ENCODE data around the gene RETREG2. TPM values are rescaled to one million over a fixed set of nuclear protein-coding genes. Genes with fewer than 3 reads are reported as not detected.

RETREG2 gene
- total RNA-seq, 6 experiments from 2014 or later, result 33.6 to 77.9 (median 51.0) TPM

- H3K9me3 ChIP-seq, result no peaks in the 10 kb centered on the region
- 93% methylated on average over 7 of the region's 7 CpGs for WGBS (ENCODE audit: insufficient coverage, low coverage, low lambda C conversion rate, missing lambda C conversion rate)
- peaks cover 0 to 24% (median 8%) of the 10 kb centered on the region in 4 donors for H3K4me1 ChIP-seq
- no peak overlapping the region for H3K4me3 ChIP-seq
- intact Hi-C loops (cut with DNase I), result loop anchor here in 1 of 2 donors (5.0 kb wide), 1 partner anchor 32 kb away; the partner anchor contains the start of gene SLC23A3
- peaks cover 0 to 10% (median 5%) of the 10 kb centered on the region in 4 donors for H3K36me3 ChIP-seq
- no peaks in the 10 kb centered on the region for H3K27me3 ChIP-seq
- no peak overlapping the region for H3K27ac ChIP-seq
- TF ChIP-seq CTCF (IDR thresholded peaks at IDR 0.05) (no peak), POLR2A (IDR thresholded peaks at IDR 0.05) (no peak)
- DNase-seq, result peak in 1 of 3 donors; percentile 34
- ATAC-seq, result no peak
Measured at GRCh38 chr2:219204425-219205164, 26.5 kb downstream of the RETREG2 start.

DNA sequence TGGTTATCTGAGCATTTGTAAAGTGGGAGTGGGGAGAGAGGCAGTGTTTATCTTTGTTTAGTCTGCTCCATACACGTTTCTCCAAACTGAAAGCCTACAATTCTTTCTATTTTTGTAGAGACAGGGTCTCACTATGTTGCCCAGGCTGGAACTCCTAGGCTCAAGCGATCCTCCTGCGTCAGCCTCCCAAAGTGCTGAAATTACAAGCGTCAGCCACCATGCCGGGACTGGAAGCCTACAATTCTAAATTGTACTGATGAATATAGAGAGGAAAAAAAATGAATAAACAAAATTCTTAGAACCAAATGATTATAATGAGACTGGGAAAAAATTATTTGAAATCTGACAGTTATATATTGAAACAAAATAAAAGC is 27.1 kb downstream of the RETREG2 start:
- H3K27me3 ChIP-seq, result no peaks in the 10 kb centered on the region
- no peak overlapping the region for H3K4me3 ChIP-seq
- no peak for ATAC-seq
- H3K27ac ChIP-seq, result no peak overlapping the region
- H3K4me1 ChIP-seq, result peaks cover 0 to 24% (median 8%) of the 10 kb centered on the region in 4 donors
- 89% methylated on average over 5 of the region's 5 CpGs for WGBS (ENCODE audit: insufficient coverage, low coverage, low lambda C conversion rate, missing lambda C conversion rate)
- intact Hi-C loops (cut with DNase I), result loop anchor here in 1 of 2 donors (5.0 kb wide), 1 partner anchor 33 kb away; the partner anchor contains the start of gene SLC23A3
- H3K9me3 ChIP-seq, result no peaks in the 10 kb centered on the region
- DNase-seq, result no peak
- H3K36me3 ChIP-seq, result peaks cover 0 to 16% (median 5%) of the 10 kb centered on the region in 4 donors
- TF ChIP-seq POLR2A (IDR thresholded peaks at IDR 0.05) (no peak), CTCF (IDR thresholded peaks at IDR 0.05) (no peak)

DNA sequence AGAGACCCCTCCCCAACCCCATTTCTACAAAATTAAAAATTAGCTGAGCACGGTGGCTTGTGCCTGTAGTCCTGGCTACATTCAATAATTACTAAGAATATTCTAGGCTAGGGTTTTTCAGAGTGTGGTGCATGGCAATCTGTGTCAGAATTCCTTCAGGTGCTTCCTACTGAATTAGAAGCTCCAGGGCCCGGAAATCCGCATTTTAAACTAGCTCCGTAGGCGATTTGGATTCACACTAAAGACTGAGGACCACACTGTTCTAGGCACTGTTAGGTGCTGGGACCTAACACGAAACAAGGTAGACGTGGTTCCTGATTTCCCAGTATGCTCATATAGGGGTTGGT is 27.9 kb downstream of the RETREG2 start:
- WGBS (ENCODE audit: insufficient coverage, low coverage, low lambda C conversion rate, missing lambda C conversion rate), result 7% methylated on average over 6 of the region's 7 CpGs
- Histone ChIP-seq H3K4me3 (peak overlapping the region; percentile 60 to 84 (median 82)), H3K27ac (peak overlapping the region; percentile 80 to 95 (median 93)), H3K36me3 (peaks cover 0 to 24% (median 5%) of the 10 kb centered on the region in 4 donors), H3K27me3 (no peaks in the 10 kb centered on the region), H3K9me3 (no peaks in the 10 kb centered on the region), H3K4me1 (peaks cover 0 to 24% (median 8%) of the 10 kb centered on the region in 4 donors)
- peak in 1 of 3 donors; percentile 43 for DNase-seq
- intact Hi-C loops (cut with DNase I), result loop anchor here in 1 of 2 donors (5.0 kb wide), 1 partner anchor 34 kb away; the partner anchor contains the start of gene SLC23A3
- ATAC-seq, result no peak
- no peak for TF ChIP-seq CTCF (IDR thresholded peaks at IDR 0.05)
- no peak for TF ChIP-seq POLR2A (IDR thresholded peaks at IDR 0.05)

DNA sequence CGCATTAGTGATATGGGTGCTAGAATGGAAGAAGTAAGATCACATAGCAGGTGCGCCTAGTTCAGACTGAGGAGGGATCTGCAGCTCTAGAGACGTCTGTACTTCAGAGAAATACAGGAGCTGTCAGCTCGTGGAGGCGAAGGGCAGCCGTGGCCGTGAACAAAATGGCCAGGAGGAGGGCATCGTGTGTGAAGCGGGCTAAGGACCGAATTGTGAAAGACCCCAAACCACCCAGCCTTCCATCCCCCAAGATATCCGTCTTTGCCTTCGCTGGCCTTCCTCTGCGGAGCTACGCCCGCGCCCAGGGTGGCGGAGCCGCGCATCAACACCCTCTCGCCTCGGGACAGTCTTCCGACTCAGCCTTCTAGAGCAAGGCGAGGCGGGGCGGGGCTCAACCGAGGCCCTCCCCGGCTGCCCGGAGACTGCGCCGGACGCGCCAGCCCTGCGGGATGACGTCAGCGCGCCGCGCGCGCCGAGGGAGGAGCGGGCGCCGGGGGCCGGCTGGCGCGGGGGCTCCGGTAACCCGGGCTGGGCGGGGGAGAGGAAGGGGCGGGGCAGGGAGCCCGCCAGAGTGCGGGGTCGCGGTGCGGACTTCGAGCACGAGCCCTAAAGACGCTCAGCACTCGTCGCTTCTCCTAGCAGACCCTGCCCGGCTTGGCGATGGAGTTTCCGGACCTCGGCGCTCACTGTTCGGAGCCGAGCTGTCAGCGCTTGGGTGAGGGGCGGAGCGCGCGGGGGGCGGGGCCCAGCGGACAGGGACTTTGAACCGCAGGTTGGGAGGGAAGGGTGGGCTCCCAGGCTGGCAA is 28.5 kb downstream of the RETREG2 start, which contains the start of gene ZFAND2B:
Gene ZFAND2B, plus strand, starts transcription at position 455 of the 806 bp plus-strand sequence. Its CDS starts 206 bp downstream, at position 661.
- H3K27me3 ChIP-seq, result no peaks in the 10 kb centered on the region
- H3K36me3 ChIP-seq, result peaks cover 0 to 25% (median 5%) of the 10 kb centered on the region in 4 donors
- intact Hi-C loops (cut with DNase I), result loop anchor here in 1 of 2 donors (5.0 kb wide), 1 partner anchor 34 kb away; the partner anchor contains the start of gene SLC23A3
- ATAC-seq (peak; percentile 89 to 95 (median 92)), DNase-seq (peak; percentile 96 to 98 (median 97))
- H3K9me3 ChIP-seq, result no peaks in the 10 kb centered on the region
- peak in 1 of 4 donors; percentile 26 for TF ChIP-seq CTCF (IDR thresholded peaks at IDR 0.05)
- peak; percentile 96 for TF ChIP-seq POLR2A (IDR thresholded peaks at IDR 0.05)
- WGBS (ENCODE audit: insufficient coverage, low coverage, low lambda C conversion rate, missing lambda C conversion rate), result 0% methylated on average over 17 of the region's 76 CpGs
- H3K4me1 ChIP-seq, result peaks cover 0 to 24% (median 8%) of the 10 kb centered on the region in 4 donors
- H3K4me3 ChIP-seq, result peak within 1 kb of the TSS; percentile 60 to 84 (median 82)
- H3K27ac ChIP-seq, result peak within 1 kb of the TSS; percentile 80 to 95 (median 93)

Data from right lobe of liver (tissue), 6 donors.